GM21528 (cell line): ENCODE measurements around the gene NELL1.

ENCODE experiments used
- ATAC-seq: cut with Tn5 transposase; IDR thresholded peaks from one replicate; pipeline ENCODE4 v1.9.1; 2021; ENCODE audit warnings: mild to moderate bottlenecking, moderate library complexity; ENCODE audit not compliant: unreplicated experiment, low FRiP score

The NELL1 gene

DNA sequence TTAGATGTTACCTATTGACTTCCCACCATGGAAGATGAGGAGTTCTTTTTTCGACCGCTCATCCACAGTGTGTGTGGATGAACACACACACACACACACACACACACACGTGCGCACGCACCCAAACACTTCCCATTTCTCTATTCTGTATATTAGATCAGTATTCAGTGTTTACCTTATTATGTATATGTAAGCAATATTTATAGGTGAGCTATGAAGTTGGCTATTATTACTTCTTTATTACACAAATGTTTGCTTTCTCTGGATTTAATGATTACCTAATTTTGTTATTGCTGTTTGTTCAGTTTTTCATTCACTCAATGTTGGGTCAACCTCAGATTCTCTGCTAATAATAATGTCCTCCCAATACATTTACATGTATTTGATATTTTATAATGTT is 721.0 kb downstream of the NELL1 start:
- ATAC-seq = no peak

- no peak for ATAC-seq
Observed at GRCh38 chr11:21396342-21397008, 727.1 kb downstream of the NELL1 start.

DNA sequence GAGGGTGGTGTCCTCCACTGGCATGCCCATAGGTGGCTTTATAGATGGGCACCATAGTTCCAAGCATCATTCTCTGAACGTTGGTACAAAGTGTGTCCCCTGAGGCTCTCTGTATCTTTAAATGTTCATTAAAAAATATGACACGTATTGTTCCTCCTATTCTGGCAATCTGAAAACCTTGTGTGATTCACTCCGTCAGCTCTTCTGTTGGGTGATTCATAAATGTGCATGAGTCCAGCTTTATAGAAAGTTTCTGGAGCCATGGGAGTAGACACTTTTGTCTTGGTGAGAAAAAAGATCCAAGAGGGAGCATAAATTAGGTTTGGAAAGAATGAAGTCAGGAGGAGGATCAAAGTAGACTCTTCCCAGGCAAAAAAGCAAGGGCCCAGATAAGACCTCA is 728.8 kb downstream of the NELL1 start:
- no peak for ATAC-seq

DNA sequence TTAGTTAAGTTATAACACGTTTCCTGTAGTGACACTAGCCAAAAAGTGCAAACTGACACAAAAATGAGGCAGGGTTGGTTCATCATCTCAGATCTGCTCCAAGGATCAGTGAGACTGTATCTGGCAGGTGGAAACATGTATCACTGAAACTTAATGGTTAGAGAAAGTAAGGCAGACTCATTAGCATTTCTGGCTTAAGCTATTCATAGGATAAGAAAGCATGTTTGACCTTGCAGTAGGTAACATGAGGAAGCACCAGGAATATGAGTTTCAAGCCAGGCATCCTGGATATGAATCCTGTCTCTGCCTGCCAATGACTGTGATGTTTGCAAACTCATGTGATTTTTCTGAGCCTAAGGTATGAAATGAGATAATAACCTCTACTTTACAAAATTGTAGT is 732.1 kb downstream of the NELL1 start:
- ATAC-seq = no peak

DNA sequence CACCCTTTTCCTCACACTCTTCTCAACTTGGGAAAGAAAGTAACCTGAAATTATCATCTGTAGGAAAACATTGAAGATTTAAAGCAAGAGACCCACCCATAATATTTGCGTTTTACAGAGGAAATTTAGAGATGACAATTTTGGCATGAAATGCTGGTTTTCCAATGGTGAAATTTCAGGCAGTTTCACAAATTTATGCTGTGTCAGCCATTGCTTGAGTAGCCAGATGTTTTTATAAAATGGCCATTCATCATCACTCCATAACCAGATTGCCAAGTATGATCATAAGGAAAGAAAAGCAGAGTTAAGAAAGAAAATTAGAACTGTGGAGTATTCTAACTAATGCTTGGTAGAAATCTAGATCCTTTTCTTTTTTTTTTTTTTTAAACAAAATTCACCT is 732.9 kb downstream of the NELL1 start:
- ATAC-seq = no peak

DNA sequence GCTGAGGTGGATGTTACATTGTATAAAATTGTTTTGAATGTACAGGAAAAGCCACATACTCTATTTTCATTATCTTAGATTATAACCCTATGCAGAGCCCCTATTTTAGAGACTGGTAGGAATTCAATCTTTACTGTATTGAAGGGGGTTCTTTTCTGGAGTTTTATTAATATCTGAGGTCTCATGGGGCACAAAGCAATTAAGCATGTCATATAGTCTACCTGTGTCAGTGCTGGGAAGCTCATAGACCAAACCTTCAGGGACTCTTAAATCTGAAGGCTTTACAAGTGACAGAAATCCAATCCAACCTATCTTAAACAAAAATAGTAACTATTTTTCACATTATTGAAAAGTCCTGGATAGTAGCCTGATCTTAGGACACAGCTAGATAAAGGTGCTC is 733.7 kb downstream of the NELL1 start:
- ATAC-seq = no peak

- no peak for ATAC-seq
Observed at GRCh38 chr11:21405422-21405821, 736.0 kb downstream of the NELL1 start.

- no peak for ATAC-seq
Observed at GRCh38 chr11:21410513-21410912, 741.1 kb downstream of the NELL1 start.

- ATAC-seq = no peak
Observed at GRCh38 chr11:21411104-21411503, 741.7 kb downstream of the NELL1 start.

DNA sequence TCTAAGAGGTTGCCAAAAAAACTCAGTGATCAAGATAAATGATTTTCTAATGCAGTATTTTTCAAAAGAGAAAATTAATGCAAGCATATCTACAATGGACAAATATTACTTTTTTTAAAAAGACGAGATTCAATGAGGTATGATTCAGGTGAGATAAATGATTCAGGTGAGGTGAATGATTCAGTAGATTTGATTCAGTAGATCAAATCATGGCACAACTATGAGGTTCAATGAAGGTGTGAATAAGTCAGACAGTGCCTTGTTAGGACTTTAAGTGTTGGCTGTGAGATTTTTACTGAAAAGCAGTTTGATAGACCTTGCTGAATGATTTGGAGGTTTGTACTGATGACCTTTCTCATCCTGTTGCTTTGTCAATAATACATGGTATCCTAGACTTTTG is 742.2 kb downstream of the NELL1 start:
- no peak for ATAC-seq

- no peak for ATAC-seq
Observed at GRCh38 chr11:21412652-21413383, 743.4 kb downstream of the NELL1 start.

DNA sequence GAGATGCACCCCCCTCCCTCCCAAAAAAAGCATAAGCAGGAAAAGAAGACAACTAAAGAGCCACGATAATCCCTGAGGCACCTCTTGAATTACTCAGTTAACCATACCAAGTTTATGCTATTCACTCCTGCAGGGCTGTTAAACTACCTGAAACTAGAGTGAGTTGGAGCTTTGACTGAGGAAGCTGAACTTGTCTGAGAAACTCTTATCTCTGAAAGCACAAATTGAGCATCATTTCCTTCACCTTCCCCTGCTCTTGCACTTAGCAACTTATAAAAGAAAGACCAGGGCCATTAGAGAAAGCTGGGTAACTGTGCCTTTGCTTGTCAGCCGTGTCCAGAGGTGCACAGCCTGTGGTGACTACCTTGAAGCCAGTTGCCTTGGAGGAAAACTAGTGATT is 745.6 kb downstream of the NELL1 start:
- no peak for ATAC-seq

GRCh38 chr11:21415606-21416005 is 746.2 kb downstream of the NELL1 start:
- no peak for ATAC-seq

GRCh38 chr11:21421711-21422329 is 752.4 kb downstream of the NELL1 start:
- ATAC-seq = no peak

DNA sequence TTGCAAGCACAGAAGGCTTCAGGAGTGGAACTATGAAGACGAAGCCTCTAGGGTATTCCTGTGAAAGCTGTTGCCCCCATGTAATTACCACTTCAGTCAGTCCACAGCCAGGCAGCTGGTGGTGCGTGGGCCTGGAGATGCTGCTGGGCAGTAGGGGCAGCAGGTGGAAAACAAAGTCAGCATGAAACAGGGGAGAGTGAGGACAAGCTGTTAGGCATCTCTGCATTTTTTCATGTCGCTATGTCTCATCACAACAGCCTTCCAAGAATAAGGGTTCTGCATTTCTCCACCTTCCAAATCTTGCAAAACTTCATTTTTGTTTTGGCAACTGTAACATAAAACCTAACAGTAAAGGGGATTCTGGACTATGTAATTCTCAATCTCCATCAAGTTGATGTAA is 757.5 kb downstream of the NELL1 start:
- ATAC-seq = no peak

DNA sequence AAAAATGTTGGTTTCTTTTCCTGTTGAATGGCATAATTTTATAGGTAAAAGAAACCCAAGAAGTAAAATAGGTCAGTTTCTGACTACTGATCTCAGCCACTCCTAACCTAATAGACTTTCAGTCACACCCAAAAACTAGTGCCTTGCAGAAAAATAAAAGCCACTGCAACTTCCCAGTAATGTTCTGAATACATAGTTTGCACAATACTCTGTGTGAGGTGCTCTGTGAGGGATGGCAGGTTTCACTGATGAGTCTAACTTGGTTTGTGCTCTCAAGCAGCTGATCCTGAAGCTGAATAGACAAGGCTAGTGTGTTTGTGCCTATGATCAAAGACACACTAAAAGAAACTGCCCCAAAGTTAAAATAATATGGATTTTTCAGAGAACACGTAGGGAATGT is 758.3 kb downstream of the NELL1 start:
- no peak for ATAC-seq

DNA sequence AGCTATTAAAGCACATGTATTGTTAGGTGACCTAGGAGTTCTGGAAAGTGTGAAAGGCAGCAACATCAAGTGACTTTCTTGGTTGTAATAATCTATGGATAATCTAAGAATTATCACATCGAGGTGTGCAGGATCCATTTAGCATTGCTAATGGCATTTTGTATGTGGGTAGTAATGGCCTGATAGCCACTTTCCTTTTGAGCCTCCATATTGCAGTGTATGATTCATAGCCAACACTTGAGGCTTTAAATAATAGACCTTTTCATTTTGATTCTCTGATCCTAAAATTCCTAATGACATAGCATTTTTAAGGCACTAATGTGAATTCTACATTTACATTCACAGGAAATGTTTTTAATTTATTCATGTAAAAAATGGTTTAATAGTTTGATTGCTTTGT is 759.4 kb downstream of the NELL1 start:
- no peak for ATAC-seq

GRCh38 chr11:21429401-21429800 is 760.0 kb downstream of the NELL1 start:
- no peak for ATAC-seq

GRCh38 chr11:21430537-21430936 is 761.2 kb downstream of the NELL1 start:
- no peak for ATAC-seq

- ATAC-seq = no peak
Observed at GRCh38 chr11:21446939-21447590, 777.7 kb downstream of the NELL1 start.

DNA sequence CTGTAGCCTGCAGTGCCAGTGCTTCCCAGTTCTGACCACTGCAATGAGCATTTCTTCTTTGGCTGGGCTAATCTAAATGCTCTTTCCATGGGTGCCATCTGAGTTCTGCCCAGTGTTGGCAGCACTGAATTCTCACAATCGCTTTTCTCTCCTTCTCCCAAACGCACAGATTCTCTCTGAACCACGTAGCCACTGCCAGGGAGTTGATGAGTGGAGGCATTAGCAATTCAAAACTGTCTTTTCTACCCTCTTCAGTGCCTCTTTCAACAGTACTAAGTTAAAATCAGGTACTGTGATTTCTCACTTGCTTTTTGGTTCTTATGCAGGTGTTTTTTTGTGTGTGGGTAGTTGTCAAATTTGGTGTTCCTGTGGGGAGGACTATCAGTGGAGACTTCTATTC is 778.5 kb downstream of the NELL1 start:
- no peak for ATAC-seq
